Measurements from ENCODE around the gene GALNT4.
A peak's percentile ranks its signal among the peaks of the same experiment; 100 is the strongest.

Gene GALNT4

DNA sequence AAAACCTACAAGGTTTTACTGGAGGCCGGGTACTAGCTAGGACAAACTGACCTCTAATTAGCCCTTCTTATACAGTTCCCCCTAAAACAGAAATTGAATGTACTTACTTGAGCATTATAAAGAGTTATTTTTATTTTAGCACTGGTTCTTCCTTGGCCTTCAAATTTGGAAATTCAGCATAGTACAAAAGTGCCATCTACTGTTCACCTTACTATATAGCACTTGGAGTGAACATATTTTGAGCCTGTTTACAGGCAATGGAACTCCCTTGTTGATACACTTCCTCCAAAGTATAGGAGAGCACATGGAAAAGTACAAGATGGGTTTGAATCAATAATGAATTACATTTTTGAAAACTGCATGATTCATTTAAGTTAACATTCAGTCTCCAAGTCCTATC, 5.1 kb upstream of the GALNT4 start:
- no peak overlapping the region for H3K4me3 ChIP-seq (ENCODE audit: low read depth, low read length)
- no peaks in the 10 kb centered on the region for H3K36me3 ChIP-seq (ENCODE audit: control insufficient read depth, insufficient read depth, low read length)
- no peaks in the 10 kb centered on the region for H3K9me3 ChIP-seq (ENCODE audit: control insufficient read depth, insufficient read depth, low read length)
- H3K27me3 ChIP-seq (ENCODE audit: control insufficient read depth, insufficient read depth, low read length): no peaks in the 10 kb centered on the region
- H3K9ac ChIP-seq (ENCODE audit: low read depth, low read length): no peak overlapping the region
- H3K4me1 ChIP-seq (ENCODE audit: control insufficient read depth, insufficient read depth, low read length): 0 out of 2 replicates have a peak, but pooled peaks cover 4% of the 10 kb centered on the region
- H3K27ac ChIP-seq (ENCODE audit: low read depth, low read length): no peak overlapping the region

DNA sequence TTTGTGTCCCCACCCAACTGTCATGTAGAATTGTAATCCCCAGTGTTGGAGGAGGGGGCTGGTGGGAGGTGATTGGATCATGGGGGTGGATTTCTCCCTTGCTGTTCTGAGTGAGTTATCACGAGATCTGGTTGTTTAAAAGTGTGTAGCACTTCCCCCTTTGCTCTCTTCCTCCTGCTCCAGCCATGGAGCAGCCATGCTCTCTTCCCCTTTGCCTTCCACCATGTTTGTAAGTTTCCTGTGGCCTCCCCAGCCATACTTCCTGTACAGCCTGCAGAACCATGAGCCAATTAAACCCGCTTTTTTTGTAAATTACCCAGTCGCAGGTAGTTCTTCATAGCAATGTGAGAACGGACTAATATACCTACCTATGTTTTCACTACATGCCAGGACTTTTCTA, 3.8 kb upstream of the GALNT4 start:
- Histone ChIP-seq H3K9ac (ENCODE audit: low read depth, low read length) (no peak overlapping the region), H3K36me3 (ENCODE audit: control insufficient read depth, insufficient read depth, low read length) (no peaks in the 10 kb centered on the region), H3K27ac (ENCODE audit: low read depth, low read length) (no peak overlapping the region), H3K27me3 (ENCODE audit: control insufficient read depth, insufficient read depth, low read length) (no peaks in the 10 kb centered on the region), H3K9me3 (ENCODE audit: control insufficient read depth, insufficient read depth, low read length) (no peaks in the 10 kb centered on the region), H3K4me1 (ENCODE audit: control insufficient read depth, insufficient read depth, low read length) (0 out of 2 replicates have a peak, but pooled peaks cover 10% of the 10 kb centered on the region), H3K4me3 (ENCODE audit: low read depth, low read length) (no peak overlapping the region)

DNA sequence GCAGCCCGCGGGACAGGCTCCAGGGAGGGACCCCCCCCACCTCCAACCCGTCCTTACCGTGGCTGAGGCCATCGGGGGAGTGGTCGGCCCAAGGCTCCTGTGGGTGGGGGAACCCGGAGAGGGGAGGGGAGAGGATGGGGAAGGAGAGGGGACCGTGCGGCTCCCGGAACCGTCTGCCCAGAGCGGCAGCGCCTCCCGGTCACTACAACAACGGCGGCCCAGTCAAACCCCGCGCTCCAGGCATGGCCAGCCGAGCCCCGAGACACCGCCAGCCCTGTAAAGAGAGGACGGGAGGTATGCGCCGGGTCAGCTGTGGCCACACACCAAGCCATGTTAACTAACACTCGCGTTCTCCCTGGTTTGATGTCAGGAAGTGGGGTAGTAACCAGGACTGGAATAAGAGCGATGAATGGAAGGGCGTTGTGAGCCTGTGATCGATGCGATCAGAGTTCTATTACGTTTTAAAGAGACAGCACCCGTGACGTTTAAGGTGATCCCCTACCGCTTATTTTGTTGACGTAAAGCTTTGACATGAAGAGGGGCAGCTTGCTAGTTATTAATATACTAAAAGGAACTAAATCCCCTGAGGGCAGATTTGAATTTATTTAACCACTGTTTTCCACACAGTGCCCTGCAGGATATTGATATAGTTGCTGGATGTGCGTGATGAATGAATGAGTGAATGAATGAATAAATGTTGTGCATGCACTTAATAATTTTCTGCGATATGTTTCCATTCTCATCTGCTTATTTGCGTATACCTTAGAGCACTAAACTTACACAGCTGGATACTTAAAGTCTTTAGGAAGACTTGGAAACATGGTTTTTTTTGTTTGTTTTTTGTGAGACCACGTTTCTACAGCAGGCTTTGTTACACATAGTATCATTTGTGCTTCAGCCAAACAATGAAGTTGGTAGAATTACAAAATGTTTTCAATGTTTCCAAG, 1.5 kb upstream of the GALNT4 start, which contains the start of gene POC1B:
TSS of gene POC1B (minus strand) at position 224 of the 947 bp plus-strand sequence. CDS start at position 72, 152 bp downstream.
- no peaks in the 10 kb centered on the region for H3K9me3 ChIP-seq (ENCODE audit: control insufficient read depth, insufficient read depth, low read length)
- H3K27me3 ChIP-seq (ENCODE audit: control insufficient read depth, insufficient read depth, low read length): no peaks in the 10 kb centered on the region
- H3K4me1 ChIP-seq (ENCODE audit: control insufficient read depth, insufficient read depth, low read length): 0 out of 2 replicates have a peak, but pooled peaks cover 10% of the 10 kb centered on the region
- H3K9ac ChIP-seq (ENCODE audit: low read depth, low read length): peak within 1 kb of the TSS; percentile 17; the same call in 1 of the 2 replicates
- peaks cover 7% of the 10 kb centered on the region; the same call in 1 of the 2 replicates for H3K36me3 ChIP-seq (ENCODE audit: control insufficient read depth, insufficient read depth, low read length)
- peak within 1 kb of the TSS; percentile 90 for H3K27ac ChIP-seq (ENCODE audit: low read depth, low read length)
- peak within 1 kb of the TSS; percentile 80 for H3K4me3 ChIP-seq (ENCODE audit: low read depth, low read length)

DNA sequence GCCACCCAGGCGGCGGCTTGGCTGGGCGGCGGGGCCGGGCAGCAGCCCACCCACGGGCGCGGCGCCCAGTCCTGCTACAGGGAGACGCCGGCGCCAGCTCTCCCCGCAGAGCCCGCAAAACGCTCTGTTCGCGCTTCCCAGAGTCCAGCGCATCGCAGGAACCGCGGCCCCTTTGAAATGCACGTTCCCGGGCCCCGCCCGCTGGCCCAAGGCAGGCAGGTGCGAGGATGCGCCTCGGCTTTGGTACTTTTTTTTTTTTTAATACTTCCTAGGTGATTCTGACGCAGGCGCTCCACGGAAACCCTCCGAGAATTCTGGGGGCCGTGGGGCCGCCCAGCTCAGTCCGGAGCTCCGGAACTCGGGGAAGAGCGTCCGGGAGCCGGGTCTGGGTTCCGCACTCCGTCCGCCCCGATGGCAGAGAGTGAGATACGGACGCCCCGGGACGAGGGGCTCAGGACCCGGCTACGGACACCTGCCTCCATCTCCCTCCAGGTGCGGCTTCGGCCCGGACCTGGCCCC, 768 bp upstream of the GALNT4 start:
- Histone ChIP-seq H3K9ac (ENCODE audit: low read depth, low read length) (peak overlapping the region; percentile 17; the same call in 1 of the 2 replicates), H3K9me3 (ENCODE audit: control insufficient read depth, insufficient read depth, low read length) (no peaks in the 10 kb centered on the region), H3K4me1 (ENCODE audit: control insufficient read depth, insufficient read depth, low read length) (0 out of 2 replicates have a peak, but pooled peaks cover 10% of the 10 kb centered on the region), H3K27me3 (ENCODE audit: control insufficient read depth, insufficient read depth, low read length) (no peaks in the 10 kb centered on the region), H3K4me3 (ENCODE audit: low read depth, low read length) (peak overlapping the region; percentile 80), H3K27ac (ENCODE audit: low read depth, low read length) (peak overlapping the region; percentile 90), H3K36me3 (ENCODE audit: control insufficient read depth, insufficient read depth, low read length) (peaks cover 7% of the 10 kb centered on the region; the same call in 1 of the 2 replicates)

DNA sequence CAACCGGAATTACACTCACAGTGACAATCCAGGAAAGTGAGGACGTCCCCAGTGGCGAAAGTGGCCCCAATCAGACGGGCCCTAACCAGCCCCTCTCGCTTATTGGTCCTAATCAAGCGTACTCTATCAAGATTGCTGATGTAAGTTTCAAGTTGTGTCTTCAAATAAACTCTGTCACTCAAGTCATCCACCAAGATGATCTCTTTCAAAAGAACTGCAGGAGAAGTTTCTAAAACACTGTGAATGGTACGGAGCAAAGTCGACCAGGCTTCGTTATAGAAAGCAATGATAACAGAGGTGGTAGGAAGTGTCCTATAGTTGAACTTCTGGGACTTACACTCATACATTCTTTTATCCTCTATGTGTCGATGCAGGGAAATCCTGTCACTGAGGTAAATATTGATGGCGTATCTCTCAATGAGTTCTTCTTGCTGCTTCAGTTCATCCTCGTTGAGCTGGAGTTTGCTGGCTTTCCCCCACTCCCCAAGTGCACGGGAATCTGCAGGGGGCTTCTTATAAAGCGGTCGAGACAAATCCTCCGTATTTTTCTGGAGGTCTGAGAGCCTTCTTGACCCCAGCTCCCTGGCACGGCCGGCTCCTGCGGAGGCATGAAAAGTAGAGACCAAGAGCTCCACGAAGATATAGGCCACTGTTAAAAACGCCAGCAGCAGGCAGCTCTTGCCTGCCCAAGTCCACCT, 604 bp downstream of the GALNT4 start:
- Histone ChIP-seq H3K4me3 (ENCODE audit: low read depth, low read length) (peak overlapping the region; percentile 80), H3K9me3 (ENCODE audit: control insufficient read depth, insufficient read depth, low read length) (no peaks in the 10 kb centered on the region), H3K27ac (ENCODE audit: low read depth, low read length) (peak overlapping the region; percentile 26), H3K36me3 (ENCODE audit: control insufficient read depth, insufficient read depth, low read length) (peaks cover 7% of the 10 kb centered on the region; the same call in 1 of the 2 replicates), H3K27me3 (ENCODE audit: control insufficient read depth, insufficient read depth, low read length) (no peaks in the 10 kb centered on the region), H3K4me1 (ENCODE audit: control insufficient read depth, insufficient read depth, low read length) (0 out of 2 replicates have a peak, but pooled peaks cover 10% of the 10 kb centered on the region), H3K9ac (ENCODE audit: low read depth, low read length) (peak overlapping the region; percentile 64)

DNA sequence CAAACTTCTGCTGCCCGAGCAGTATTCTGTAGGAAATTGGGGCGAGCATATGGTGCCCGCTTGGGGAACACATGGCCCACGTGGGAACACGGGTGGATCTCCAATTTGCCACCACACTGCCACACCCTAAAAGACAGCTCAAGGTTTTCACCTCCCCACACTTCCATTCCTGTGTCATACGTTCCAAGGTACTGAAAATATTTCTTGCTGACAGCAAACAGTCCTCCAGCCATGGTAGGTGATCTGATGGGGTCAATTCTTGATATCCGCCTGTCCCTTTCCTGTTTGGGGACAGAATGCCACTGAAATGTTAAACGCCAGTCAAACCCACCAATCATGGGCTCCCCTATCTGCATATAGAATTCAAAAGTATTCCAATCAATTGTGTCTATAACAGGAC, 1.2 kb downstream of the GALNT4 start:
- H3K27ac ChIP-seq (ENCODE audit: low read depth, low read length): no peak overlapping the region
- 0 out of 2 replicates have a peak, but pooled peaks cover 10% of the 10 kb centered on the region for H3K4me1 ChIP-seq (ENCODE audit: control insufficient read depth, insufficient read depth, low read length)
- H3K9ac ChIP-seq (ENCODE audit: low read depth, low read length): no peak overlapping the region
- no peaks in the 10 kb centered on the region for H3K9me3 ChIP-seq (ENCODE audit: control insufficient read depth, insufficient read depth, low read length)
- H3K4me3 ChIP-seq (ENCODE audit: low read depth, low read length): peak overlapping the region; percentile 1; the same call in 1 of the 2 replicates
- no peaks in the 10 kb centered on the region for H3K27me3 ChIP-seq (ENCODE audit: control insufficient read depth, insufficient read depth, low read length)
- peaks cover 7% of the 10 kb centered on the region; the same call in 1 of the 2 replicates for H3K36me3 ChIP-seq (ENCODE audit: control insufficient read depth, insufficient read depth, low read length)

DNA sequence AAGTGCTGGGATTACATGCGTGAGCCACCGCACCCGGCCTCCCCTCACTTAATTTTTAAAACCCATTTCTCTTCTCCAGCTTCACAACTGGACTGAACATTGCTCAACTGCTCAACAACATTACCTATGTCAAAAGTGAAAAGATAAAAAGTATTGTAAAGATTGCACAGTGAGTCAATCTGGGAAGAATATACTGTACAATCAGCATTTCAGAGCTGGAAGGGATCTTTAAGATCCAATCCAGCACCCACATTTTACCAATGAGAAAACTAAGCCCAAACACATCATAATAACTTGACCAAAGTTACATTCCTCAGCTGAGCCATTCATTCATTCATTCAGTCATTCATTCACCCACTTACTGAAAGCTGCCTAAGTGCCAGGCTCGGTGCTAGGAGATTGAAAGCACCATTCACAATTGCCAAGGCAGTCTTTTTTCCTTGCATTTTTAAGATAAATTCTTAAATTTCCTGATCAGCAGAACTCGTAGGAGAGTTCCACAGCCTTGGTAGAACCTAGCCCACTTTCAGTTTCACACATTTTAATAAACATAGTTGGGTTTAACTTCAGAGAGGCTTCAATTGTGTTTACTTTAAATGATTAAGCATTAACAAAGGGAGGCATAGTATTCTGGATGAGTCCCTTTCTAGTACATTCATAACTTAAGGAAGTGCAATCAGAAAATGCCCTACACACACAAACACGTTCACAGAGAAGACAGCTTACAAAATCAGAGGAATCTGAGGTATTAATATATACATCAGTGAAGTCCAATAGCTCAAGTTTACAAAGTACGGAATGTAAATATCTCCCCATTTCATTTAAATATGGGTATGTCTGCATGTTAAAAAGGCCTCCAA, 3.0 kb downstream of the GALNT4 start:
- Histone ChIP-seq H3K4me3 (ENCODE audit: low read depth, low read length) (no peak overlapping the region), H3K36me3 (ENCODE audit: control insufficient read depth, insufficient read depth, low read length) (peaks cover 7% of the 10 kb centered on the region; the same call in 1 of the 2 replicates), H3K9me3 (ENCODE audit: control insufficient read depth, insufficient read depth, low read length) (no peaks in the 10 kb centered on the region), H3K4me1 (ENCODE audit: control insufficient read depth, insufficient read depth, low read length) (peaks cover 9% of the 10 kb centered on the region; the same call in 1 of the 2 replicates), H3K27me3 (ENCODE audit: control insufficient read depth, insufficient read depth, low read length) (no peaks in the 10 kb centered on the region), H3K27ac (ENCODE audit: low read depth, low read length) (no peak overlapping the region), H3K9ac (ENCODE audit: low read depth, low read length) (no peak overlapping the region)

DNA sequence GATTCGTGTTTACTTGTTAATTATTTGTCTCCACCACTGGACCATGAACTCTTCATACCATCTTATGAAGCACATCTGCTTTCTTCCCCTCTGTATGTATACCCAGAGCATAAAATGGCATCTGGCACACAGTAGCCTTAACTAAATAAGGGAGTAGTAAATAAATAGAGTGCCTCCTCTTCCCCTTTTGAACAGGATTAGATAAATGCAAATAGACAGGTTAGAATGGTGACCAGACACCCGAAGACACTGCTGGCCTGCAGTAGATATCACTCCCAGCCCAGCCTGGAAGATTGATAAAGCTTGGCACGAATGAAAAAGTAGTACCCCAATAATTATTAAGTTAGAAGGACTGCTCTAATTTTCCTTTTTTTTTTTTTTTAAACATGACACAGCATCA, 6.9 kb downstream of the GALNT4 start:
- H3K9ac ChIP-seq (ENCODE audit: low read depth, low read length): no peak overlapping the region
- peaks cover 11% of the 10 kb centered on the region for H3K4me1 ChIP-seq (ENCODE audit: control insufficient read depth, insufficient read depth, low read length)

DNA sequence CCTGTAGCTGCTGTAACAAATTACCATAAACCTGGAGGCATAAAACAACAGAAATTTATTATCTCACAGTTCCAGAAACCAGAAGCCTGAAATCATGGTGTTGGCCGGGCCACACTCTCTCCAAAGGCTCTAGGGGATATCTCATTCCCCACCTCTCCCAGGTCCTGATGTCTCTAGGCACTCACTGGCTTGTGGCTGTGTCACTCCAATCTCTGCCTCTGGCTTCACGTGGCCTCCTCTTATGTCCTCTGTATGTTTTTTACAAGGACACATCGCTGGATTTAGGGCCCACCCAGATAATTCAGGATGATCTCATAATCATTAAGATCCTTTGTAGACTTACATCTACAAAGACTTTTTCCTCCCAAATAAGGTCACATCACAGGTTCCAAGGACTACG, 8.0 kb downstream of the GALNT4 start:
- H3K4me3 ChIP-seq (ENCODE audit: low read depth, low read length): no peak overlapping the region
- no peaks in the 10 kb centered on the region for H3K9me3 ChIP-seq (ENCODE audit: control insufficient read depth, insufficient read depth, low read length)
- H3K9ac ChIP-seq (ENCODE audit: low read depth, low read length): no peak overlapping the region
- no peaks in the 10 kb centered on the region for H3K27me3 ChIP-seq (ENCODE audit: control insufficient read depth, insufficient read depth, low read length)
- H3K27ac ChIP-seq (ENCODE audit: low read depth, low read length): peak overlapping the region; percentile 4
- peaks cover 11% of the 10 kb centered on the region for H3K4me1 ChIP-seq (ENCODE audit: control insufficient read depth, insufficient read depth, low read length)
- H3K36me3 ChIP-seq (ENCODE audit: control insufficient read depth, insufficient read depth, low read length): no peaks in the 10 kb centered on the region

More for the DNA sequence above, 6.9 kb downstream of the GALNT4 start:
- Histone ChIP-seq H3K36me3 (ENCODE audit: control insufficient read depth, insufficient read depth, low read length) (peaks cover 6% of the 10 kb centered on the region; the same call in 1 of the 2 replicates), H3K9me3 (ENCODE audit: control insufficient read depth, insufficient read depth, low read length) (no peaks in the 10 kb centered on the region), H3K27ac (ENCODE audit: low read depth, low read length) (no peak overlapping the region), H3K4me3 (ENCODE audit: low read depth, low read length) (no peak overlapping the region), H3K27me3 (ENCODE audit: control insufficient read depth, insufficient read depth, low read length) (no peaks in the 10 kb centered on the region)

DNA sequence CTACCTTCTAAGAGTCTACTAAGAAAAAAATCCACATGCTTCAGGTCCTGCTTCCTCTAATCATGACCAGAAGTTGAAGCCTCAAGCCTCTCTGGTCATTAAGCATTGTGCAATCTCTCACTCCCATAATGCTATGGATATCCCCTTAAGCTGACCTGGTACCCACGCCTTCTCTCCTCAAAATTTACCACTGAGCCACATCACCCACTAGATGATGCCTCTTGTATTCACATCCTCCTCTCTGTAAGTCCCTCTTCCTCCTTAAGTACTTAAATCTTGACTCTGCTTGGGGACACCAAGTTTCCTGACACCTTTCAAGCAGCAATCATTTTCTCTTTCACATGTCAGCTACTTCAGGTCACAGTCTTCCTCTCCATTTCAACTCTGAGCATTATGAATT, 9.8 kb downstream of the GALNT4 start:
- H3K27ac ChIP-seq (ENCODE audit: low read depth, low read length): no peak overlapping the region
- peaks cover 11% of the 10 kb centered on the region for H3K4me1 ChIP-seq (ENCODE audit: control insufficient read depth, insufficient read depth, low read length)
- H3K9me3 ChIP-seq (ENCODE audit: control insufficient read depth, insufficient read depth, low read length): no peaks in the 10 kb centered on the region
- no peak overlapping the region for H3K9ac ChIP-seq (ENCODE audit: low read depth, low read length)
- no peak overlapping the region for H3K4me3 ChIP-seq (ENCODE audit: low read depth, low read length)
- H3K36me3 ChIP-seq (ENCODE audit: control insufficient read depth, insufficient read depth, low read length): no peaks in the 10 kb centered on the region
- H3K27me3 ChIP-seq (ENCODE audit: control insufficient read depth, insufficient read depth, low read length): no peaks in the 10 kb centered on the region
